NCI-H2227 (cell line): Measurements from ENCODE around the gene RASSF8.

Experiments used
- DNase-seq: peaks from one replicate; lab custom pipeline; 2025; ENCODE audit not compliant: unreplicated experiment; lab: John Stamatoyannopoulos, UW

Gene RASSF8

GRCh38 chr12:25990495-25990894, 32.0 kb downstream of the RASSF8 start:
- no peak for DNase-seq

DNA sequence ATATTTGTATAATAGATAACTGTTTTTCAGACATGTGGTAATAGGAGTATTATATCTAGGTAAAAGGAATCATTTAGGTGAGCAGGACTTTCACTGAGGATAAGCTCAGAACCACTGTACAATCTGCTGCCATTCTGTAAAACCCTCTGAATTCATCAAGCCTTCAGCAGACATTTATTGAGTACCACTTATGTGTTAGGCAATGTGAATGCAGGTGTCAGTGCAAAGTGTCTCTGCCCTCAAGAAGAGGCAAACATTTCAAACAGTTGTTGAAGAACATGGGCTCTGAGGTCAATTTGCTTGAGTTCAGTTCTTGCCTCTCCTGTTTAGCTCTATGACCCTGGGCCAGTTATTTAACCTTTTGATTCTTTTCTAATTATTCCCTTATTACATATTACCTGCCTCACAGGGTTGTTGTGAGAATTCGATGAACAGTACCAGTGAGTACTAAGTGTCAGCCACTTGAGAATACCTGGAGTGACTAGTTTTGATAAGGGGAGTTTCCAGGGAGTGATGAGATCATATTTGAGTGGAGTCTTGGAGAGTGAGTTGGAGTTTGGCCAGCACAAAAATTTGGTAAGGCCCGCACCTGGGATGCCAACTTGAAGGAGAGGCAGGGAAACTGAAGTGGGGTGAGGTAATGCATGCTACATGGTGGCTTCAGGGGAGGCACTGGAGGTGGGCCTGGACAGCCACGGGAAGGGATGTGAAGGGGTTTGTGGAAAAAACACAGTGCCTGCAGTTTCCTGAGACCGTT, 33.7 kb downstream of the RASSF8 start:
- DNase-seq, result no peak

DNA sequence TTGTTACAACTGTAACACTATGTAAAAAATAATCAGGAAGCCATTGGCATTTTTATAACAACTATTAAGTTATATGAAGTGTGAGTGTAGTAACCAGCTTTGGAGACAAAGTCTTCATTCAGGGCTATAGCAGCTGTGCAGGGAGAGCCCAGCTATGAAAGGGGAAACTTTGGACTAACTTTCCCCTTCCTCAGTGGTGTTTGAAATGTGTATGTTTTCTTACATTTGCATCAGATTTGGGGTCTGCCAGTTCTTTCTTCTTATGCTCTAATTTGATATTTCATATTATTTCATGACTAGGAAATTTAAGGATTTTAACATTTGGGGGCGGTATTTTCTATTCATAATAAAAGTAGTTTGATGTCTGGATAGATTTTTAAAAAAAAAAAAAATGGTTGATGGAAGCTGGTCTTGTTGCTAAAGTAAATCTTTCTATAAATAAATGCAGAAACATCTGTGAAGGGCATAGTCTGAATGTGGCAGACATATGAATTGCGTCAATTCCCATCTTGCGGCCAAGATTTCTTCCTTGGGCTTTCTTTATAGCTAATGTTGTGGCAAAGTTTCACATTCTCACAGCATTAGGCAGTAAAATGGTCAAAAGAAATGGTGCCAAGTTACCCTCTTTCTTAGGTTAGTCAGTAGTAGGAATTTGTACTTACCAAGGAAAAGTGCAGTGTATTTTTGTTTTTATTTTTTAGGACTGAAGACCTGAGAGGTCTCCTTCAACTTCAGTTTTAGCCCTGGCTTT, 35.6 kb downstream of the RASSF8 start:
- DNase-seq, result no peak

DNA sequence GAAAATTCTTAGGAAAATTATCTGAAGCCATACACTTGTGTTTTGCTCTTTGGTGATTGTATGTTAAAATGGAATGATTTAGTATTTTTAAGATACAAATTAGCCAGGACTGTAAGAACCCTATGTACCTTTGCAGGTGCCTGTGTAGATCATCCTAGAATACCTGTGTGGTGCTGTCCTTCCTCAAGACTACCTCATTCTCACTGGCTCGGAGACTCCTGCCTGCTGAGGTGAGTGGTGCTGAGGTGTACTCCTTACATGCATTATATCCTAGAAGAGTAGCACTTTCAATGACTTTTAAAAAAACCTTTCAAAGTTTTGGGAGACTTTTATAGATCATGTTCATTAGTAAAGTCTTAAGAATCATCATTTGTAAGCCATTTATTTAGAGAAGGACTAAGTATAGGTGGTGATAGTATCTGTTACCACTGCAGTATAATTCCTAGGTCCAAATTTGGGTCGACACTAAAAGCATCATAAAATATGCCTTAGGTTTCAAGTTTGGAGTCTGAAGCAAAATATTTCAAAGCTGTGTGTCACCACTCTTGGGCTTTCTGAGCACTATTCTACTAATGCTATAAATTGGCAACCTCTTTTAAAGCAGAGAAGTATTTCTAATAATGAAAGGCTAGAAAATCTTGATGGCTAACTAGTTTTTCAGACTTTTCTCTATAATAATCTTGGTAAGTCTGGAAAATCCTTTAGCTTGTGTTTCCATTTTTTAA, 36.6 kb downstream of the RASSF8 start:
- no peak for DNase-seq

DNA sequence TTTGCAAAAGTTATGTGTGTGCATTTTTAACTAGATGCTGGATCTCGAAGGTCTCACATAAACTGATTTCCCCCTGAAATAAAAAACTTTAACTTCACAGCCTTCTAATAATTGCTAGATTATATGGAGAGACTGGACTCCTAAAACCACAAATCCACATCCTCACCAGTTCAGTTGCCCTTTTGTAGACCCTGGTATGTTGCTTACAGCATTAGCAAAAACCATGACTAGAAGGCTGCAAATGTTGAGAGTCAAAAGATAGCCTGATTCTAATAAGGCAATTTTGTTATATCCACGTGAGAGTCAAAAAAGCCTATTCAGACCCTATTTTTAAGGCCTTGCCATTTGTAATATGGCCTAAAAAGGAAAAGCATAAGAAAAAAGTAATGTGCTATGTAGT, 37.4 kb downstream of the RASSF8 start:
- no peak for DNase-seq

- DNase-seq, result no peak
Measured at GRCh38 chr12:25996677-25997076, 38.2 kb downstream of the RASSF8 start.

DNA sequence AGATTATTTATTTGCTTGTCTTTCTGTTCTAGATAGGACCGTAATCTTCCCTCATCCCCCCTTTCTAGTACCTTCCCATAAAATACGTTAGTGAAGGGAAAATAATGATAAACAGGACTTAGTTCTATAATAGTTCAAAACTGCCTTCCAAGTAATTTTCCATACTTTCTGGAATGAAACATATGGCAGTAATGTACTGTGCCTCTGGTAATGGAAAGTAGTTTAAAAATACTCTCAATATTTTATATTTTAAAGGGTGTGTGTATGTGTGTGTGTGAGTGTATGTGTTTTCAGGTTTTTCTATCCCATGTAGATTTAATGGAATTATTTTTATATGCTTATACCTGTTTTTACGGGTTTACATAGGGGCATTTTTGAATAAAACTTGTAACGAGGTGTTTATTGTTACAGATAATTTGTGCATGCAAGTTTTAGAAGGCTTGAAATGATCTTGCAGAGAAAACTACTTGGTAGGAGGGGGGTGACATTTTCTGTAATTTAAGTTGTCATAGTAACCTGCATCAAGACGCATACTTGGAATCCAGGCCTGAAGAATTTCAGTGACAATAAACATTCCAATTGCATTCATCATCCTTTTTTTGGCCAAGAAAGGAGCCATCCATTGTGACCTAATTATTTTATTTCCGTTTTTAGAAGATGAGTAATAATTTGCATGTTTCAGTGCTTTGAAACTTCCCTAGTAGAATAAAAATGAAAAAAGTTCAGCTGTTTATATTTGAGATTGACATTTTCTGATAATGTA, 38.9 kb downstream of the RASSF8 start:
- DNase-seq, result no peak

DNA sequence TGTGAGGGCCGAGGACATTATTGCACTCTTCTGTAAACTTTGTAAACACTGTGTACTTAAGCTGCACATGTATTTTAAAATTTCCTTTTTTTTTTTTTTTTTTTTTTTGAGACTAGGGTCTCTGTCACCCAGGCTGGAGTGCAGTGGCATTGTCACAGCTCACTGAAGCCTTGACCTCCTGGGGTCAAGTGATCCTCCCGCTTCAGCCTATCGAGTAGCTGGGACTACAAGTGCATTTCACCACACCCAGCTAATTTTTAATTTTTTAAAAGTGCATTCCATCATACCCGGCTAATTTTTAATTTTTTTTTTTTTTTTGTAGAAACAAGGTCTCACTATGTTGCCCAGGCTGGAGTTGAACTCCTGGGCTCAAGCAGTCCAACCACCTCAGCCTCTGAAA, 42.4 kb downstream of the RASSF8 start:
- DNase-seq, result no peak

GRCh38 chr12:26001530-26001929, 43.0 kb downstream of the RASSF8 start:
- no peak for DNase-seq

GRCh38 chr12:26003065-26003464, 44.6 kb downstream of the RASSF8 start:
- no peak for DNase-seq

DNA sequence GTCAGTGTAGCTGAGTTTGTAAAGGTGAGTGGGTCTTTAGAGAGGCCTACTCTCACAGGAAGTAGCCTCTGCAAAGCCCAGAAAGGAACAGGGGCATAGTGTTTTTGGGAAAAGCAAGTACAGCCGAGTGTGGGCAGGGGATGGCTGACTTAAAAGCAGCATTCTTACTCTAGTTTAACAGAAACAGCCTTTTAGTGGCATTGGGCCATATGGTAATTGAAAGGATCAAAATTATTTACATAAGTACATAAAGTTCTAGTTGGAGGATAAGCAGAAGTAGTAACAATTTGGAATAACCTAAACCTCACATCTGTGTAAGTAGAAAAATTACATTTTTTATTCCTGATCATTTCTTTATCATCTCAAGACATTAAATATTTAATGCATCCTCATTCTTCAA, 49.1 kb downstream of the RASSF8 start:
- no peak for DNase-seq

GRCh38 chr12:26009593-26009992, 51.1 kb downstream of the RASSF8 start:
- DNase-seq, result no peak

DNA sequence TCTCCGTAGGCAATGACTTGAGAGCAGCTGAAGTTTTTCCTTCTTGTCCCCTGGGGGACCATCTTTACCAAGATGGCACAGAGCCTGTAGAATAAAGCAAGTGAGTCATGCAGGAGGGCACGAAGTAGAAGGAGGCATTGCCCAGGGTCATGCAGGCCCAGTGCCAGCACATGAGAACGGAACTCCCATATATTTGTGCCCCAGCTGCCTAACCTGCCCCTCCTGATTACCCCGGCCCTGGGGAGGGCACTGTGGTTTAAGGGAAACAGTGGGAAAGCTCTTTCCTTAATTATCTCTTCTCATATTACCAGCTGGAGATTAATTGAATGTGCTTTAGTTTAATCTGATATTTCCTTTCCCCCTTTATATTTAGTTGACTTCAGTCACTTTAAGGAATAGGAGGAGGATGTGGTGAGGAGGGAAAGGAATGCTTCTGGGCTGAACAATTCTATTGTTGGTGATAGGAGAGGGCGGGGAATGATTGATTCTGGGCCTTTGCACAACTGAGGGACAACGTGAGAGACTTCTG, 51.9 kb downstream of the RASSF8 start:
- DNase-seq, result no peak

DNA sequence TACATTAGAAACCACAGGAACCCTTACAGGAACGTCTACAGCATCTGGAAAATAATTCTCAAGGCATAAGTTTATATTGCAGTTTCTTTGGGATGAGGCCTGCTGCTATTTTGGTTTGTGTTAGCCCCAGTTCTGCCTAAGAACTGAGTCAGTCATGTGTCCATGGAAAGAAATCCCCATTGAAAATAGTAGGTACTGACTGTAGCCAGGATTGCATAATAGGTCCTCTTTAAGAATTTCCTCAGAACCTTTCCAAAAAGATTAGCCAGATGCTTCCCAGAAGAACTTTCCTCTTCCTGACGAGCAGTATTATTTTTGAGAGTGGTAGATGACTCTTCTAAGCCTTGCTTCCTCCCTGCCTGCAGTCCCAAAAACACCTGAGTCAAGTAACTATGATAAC, 52.6 kb downstream of the RASSF8 start:
- no peak for DNase-seq

DNA sequence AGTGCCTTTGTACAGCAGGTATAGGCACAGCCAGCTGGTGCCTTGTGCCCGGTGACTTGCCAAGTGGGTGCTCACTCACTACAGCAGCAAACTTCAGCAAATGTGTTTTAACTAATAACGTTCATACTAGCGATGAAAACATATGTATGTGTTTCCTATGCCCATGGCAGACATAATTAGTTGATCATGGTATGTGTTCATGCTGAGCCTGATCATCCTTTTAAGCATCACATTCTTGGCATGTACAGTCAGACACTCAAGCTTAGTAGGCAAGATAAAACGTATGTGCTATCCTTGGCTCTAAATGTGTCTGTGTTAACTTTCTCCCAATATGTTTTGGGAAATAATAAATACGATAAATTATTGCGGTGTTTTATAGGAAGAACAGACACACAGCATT, 55.6 kb downstream of the RASSF8 start:
- DNase-seq, result no peak

DNA sequence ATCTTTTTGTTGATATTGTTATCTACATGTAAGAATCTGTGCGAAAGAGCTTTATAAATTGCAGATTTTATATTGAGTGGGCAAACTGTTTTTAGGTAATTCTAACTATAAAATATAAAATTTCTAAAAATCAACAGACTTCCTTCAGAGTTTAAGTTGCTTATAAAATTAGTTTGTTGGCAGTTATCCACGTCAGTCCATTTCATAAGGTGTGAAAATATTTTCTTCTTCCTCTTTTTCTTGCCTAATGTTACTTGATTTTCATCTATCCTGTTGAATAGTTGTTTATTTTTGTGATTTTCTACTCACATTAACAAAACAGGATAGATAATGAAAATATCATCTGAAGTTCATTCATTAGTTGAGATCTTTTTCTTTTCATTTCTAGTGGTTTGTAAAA, 58.0 kb downstream of the RASSF8 start:
- no peak for DNase-seq

GRCh38 chr12:26017484-26018211, 59.2 kb downstream of the RASSF8 start:
- no peak for DNase-seq

DNA sequence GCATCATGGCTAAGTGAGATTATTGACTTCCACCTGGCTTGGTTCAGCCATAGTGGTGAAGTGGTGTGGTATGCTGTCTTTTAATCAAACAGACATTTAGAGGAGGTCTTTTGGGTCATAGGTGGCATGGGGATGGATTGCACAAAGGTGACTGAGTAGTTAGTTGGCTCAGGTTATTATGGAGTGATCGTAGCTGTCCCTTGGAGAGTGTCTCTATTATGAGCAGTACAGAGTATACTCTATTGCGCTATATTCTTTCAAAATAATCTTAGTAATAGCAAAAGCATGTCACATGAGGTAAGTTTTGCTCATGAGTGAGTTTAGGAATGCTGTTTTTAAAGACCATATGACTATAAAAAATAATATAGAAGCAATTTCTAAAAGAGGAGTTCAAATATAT, 60.4 kb downstream of the RASSF8 start:
- no peak for DNase-seq

GRCh38 chr12:26021534-26021933, 63.1 kb downstream of the RASSF8 start:
- no peak for DNase-seq

- no peak for DNase-seq
Measured at GRCh38 chr12:26022043-26022442, 63.6 kb downstream of the RASSF8 start.
